ENCODE results near the gene PRICKLE2. TPM values are rescaled to one million over a fixed set of nuclear protein-coding genes. Genes with fewer than 3 reads are reported as not detected.

The PRICKLE2 gene
- total RNA-seq, 1 experiment from 2014 or later = 9.6 TPM

DNA sequence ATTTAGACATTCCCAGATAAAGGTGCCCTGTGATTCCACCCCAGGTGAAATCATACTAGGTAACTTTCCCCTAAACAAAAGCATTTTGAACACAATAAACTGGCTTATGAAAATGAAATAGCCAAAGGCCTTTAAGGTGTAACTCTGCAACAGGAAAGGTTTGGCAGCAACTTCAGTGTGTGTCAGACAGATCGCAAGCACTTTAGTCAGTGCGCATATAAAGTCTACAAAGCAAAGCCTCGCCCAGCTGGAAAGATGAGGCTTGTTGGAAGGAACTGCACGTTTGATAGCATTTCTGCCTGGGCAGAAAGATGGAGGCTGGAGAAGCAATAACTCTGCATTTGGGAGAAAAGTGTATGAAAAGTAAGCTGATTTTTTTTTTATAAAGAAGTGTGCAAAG, 57.9 kb downstream of the PRICKLE2 start:
- intact Hi-C loops (cut with micrococcal nuclease) = no loop called here

DNA sequence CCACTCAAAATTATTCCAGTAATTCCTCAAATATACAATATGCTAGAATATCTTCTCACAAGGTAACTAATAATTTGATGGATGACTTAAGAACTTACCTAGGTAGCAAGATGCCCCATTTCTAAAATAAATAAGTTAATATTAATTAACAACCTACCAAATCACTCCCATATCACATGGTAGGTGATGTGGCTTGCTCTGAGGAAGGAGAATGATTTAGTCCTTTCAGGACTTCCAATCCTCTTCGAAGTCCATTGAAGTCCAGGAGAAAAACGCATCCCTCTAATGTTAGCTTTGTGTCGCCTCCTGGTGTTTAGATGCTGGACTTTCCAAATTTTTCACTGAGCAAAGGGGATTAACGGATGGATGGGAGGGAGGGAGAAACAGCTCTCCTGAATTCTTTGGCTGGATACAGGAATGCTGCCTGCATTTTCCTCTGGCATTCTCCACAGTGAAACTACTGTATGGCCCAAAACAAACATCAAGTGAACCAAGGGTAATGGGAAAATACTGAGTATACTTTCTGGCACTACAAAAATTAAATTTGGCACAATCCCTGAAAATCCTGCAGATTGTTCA, 58.6 kb downstream of the PRICKLE2 start:
- no peak overlapping the region for H3K4me3 Mint-ChIP-seq (ENCODE audit: unreplicated experiment)
- CTCF ChIA-PET = interaction anchor here (0.6 to 1.3 kb wide), 5 partner anchors 20 to 199 kb away, joined by 3 to 5 read pairs (median 3); no protein-coding TSS in a partner anchor
- peaks cover 29% of the 10 kb centered on the region for H3K4me1 Mint-ChIP-seq (ENCODE audit: insufficient read depth, unreplicated experiment)
- H3K27ac Mint-ChIP-seq (ENCODE audit: low read depth, unreplicated experiment) = no peak overlapping the region
- POLR2A ChIA-PET = interaction anchor here (0.7 to 4.7 kb wide), 7 partner anchors 8 to 184 kb away, joined by 3 to 51 read pairs (median 6); no protein-coding TSS in a partner anchor
- H3K36me3 Mint-ChIP-seq (ENCODE audit: insufficient read depth, unreplicated experiment) = peaks cover 8% of the 10 kb centered on the region
- no peaks in the 10 kb centered on the region for H3K27me3 Mint-ChIP-seq (ENCODE audit: insufficient read depth, unreplicated experiment)
- no peak for DNase-seq (ENCODE audit: unreplicated experiment)
- TF ChIP-seq, protein P1, sequence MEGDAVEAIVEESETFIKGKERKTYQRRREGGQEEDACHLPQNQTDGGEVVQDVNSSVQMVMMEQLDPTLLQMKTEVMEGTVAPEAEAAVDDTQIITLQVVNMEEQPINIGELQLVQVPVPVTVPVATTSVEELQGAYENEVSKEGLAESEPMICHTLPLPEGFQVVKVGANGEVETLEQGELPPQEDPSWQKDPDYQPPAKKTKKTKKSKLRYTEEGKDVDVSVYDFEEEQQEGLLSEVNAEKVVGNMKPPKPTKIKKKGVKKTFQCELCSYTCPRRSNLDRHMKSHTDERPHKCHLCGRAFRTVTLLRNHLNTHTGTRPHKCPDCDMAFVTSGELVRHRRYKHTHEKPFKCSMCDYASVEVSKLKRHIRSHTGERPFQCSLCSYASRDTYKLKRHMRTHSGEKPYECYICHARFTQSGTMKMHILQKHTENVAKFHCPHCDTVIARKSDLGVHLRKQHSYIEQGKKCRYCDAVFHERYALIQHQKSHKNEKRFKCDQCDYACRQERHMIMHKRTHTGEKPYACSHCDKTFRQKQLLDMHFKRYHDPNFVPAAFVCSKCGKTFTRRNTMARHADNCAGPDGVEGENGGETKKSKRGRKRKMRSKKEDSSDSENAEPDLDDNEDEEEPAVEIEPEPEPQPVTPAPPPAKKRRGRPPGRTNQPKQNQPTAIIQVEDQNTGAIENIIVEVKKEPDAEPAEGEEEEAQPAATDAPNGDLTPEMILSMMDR (IDR thresholded peaks at IDR 0.05; ENCODE audit: unreplicated experiment) = no peak
- no TSS peak for BruUV-seq (replicated peaks)
- intact Hi-C loops (cut with micrococcal nuclease) = no loop called here
- H3K9me3 Mint-ChIP-seq (ENCODE audit: unreplicated experiment) = no peaks in the 10 kb centered on the region

More for the DNA sequence above, 57.9 kb downstream of the PRICKLE2 start:
- ChIA-PET POLR2A (interaction anchor here (0.5 to 4.7 kb wide), 11 partner anchors 9 to 191 kb away, joined by 3 to 51 read pairs (median 5); no protein-coding TSS in a partner anchor), CTCF (interaction anchor here (0.7 to 1.5 kb wide), 5 partner anchors 20 to 202 kb away, joined by 3 to 5 read pairs (median 4); no protein-coding TSS in a partner anchor)
- Mint-ChIP-seq H3K4me1 (ENCODE audit: insufficient read depth, unreplicated experiment) (peaks cover 24% of the 10 kb centered on the region), H3K36me3 (ENCODE audit: insufficient read depth, unreplicated experiment) (peaks cover 8% of the 10 kb centered on the region), H3K4me3 (ENCODE audit: unreplicated experiment) (no peak overlapping the region), H3K9me3 (ENCODE audit: unreplicated experiment) (no peaks in the 10 kb centered on the region), H3K27me3 (ENCODE audit: insufficient read depth, unreplicated experiment) (no peaks in the 10 kb centered on the region), H3K27ac (ENCODE audit: low read depth, unreplicated experiment) (peak overlapping the region; percentile 33)
- peak; percentile 47 for DNase-seq (ENCODE audit: unreplicated experiment)
- TF ChIP-seq, protein P1 (IDR thresholded peaks at IDR 0.05; ENCODE audit: unreplicated experiment) = no peak
- BruUV-seq (replicated peaks) = no TSS peak

DNA sequence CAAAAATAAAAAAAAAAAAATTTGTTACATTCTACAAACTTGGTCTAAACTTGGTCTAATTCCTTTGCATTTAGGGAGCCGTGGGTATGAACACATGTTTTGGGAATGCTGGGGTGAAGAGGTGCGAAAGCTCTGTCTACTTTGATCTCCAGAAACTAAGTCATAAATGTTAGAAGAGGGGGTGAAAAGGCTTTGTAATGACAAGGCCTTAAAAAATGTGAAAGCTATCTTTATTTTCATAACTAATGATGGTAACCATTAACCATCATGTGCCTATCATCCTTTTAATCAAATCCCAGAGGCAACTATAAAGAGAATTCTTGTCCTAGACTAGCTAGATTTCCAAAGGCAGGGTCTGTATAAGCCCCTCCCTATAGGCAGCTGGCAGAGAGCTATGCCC, 60.9 kb downstream of the PRICKLE2 start:
- Mint-ChIP-seq H3K27ac (ENCODE audit: low read depth, unreplicated experiment) (peak overlapping the region; percentile 87), H3K4me3 (ENCODE audit: unreplicated experiment) (no peak overlapping the region), H3K36me3 (ENCODE audit: insufficient read depth, unreplicated experiment) (peaks cover 8% of the 10 kb centered on the region), H3K27me3 (ENCODE audit: insufficient read depth, unreplicated experiment) (no peaks in the 10 kb centered on the region), H3K4me1 (ENCODE audit: insufficient read depth, unreplicated experiment) (peaks cover 42% of the 10 kb centered on the region), H3K9me3 (ENCODE audit: unreplicated experiment) (no peaks in the 10 kb centered on the region)
- no peak for DNase-seq (ENCODE audit: unreplicated experiment)
- ChIA-PET POLR2A (interaction anchor here (0.6 to 4.0 kb wide), 5 partner anchors 12 to 103 kb away, joined by 3 to 43 read pairs (median 3); no protein-coding TSS in a partner anchor), CTCF (interaction anchor here (0.8 to 3.8 kb wide), 5 partner anchors 10 to 320 kb away, joined by 3 to 23 read pairs (median 5); no protein-coding TSS in a partner anchor)
- no TSS peak for BruUV-seq (replicated peaks)
- TF ChIP-seq, protein P1 (IDR thresholded peaks at IDR 0.05; ENCODE audit: unreplicated experiment) = no peak
- intact Hi-C loops (cut with micrococcal nuclease) = loop anchor here (5.0 kb wide), 2 partner anchors 132 to 233 kb away; no protein-coding TSS in a partner anchor

DNA sequence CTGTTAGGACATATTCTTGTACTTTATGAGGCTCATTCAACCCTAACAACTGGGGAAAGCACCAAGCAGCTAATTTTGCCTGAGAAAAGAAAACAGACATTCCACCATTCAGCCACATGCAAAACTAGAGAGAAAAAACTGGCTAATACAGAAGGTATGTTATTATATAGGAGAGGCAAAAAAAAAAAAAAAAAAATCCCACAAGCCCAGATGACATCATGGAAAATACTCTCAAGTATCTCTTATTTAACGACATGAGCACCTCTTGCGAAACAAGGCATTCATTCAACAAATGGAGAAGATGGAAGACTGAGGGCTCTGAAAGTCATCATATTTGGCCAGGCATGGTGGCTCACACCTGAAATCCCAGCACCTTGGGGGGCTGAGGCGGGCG, 61.5 kb downstream of the PRICKLE2 start:
- peak overlapping the region; percentile 25 for H3K4me3 Mint-ChIP-seq (ENCODE audit: unreplicated experiment)
- peak; percentile 85 for DNase-seq (ENCODE audit: unreplicated experiment)
- H3K27ac Mint-ChIP-seq (ENCODE audit: low read depth, unreplicated experiment) = peak overlapping the region; percentile 87
- H3K27me3 Mint-ChIP-seq (ENCODE audit: insufficient read depth, unreplicated experiment) = no peaks in the 10 kb centered on the region
- peaks cover 8% of the 10 kb centered on the region for H3K36me3 Mint-ChIP-seq (ENCODE audit: insufficient read depth, unreplicated experiment)
- intact Hi-C loops (cut with micrococcal nuclease) = loop anchor here (5.0 kb wide), 2 partner anchors 131 to 234 kb away; no protein-coding TSS in a partner anchor
- ChIA-PET CTCF (interaction anchor here (0.7 to 3.8 kb wide), 8 partner anchors 10 to 321 kb away, joined by 3 to 23 read pairs (median 4); no protein-coding TSS in a partner anchor), POLR2A (interaction anchor here (0.6 to 4.0 kb wide), 12 partner anchors 11 to 174 kb away, joined by 3 to 43 read pairs (median 4); no protein-coding TSS in a partner anchor)
- no TSS peak for BruUV-seq (replicated peaks)
- TF ChIP-seq, protein P1 (IDR thresholded peaks at IDR 0.05; ENCODE audit: unreplicated experiment) = no peak
- H3K9me3 Mint-ChIP-seq (ENCODE audit: unreplicated experiment) = no peaks in the 10 kb centered on the region
- peaks cover 48% of the 10 kb centered on the region for H3K4me1 Mint-ChIP-seq (ENCODE audit: insufficient read depth, unreplicated experiment)

Measured in MCF 10A (cell line).